K562 (cell line): ENCODE measurements around the gene RAB3C. TPM values are rescaled to one million over a fixed set of nuclear protein-coding genes. Genes with fewer than 3 reads are reported as not detected.
A peak's percentile ranks its signal among the peaks of the same experiment; 100 is the strongest.

Experiments used
- ATAC-seq: fragments of 200-7000 bp; cut with Tn5 transposase; 3 replicates; pipeline ENCODE4 v1.9.1; 2020; ENCODE audit warnings: moderate library complexity
- BruUV-seq: library from RNA; stranded (reverse); fragments of 400-500 nt; replicated peaks from 2 replicates; lab custom pipeline; 2021; lab: Mats Ljungman, UMichigan
- CTCF ChIA-PET: fragments of 300-600 bp; formaldehyde crosslinking; extraction: SDS; loops from one replicate; lab custom pipeline; 2021; ENCODE audit warnings: low intra/inter-chr PET ratio; lab: Yijun Ruan, JAX
- POLR2A ChIA-PET: fragments of 300-600, 350-650 bp; sonication (Branson Sonifier 250); formaldehyde crosslinking; extraction: SDS; loops from one replicate; lab custom pipeline; 2021; ENCODE audit warnings: antibody characterized with exemption, inconsistent platforms; lab: Yijun Ruan, JAX
- DNase-seq, 4 experiments: peaks; one replicate each; pipeline versions ENCODE4 v3.0.0 to v3.0.0-alpha.2; 2011 to 2018; ENCODE audit warnings: low spot score in 3 of 4, mixed read lengths in 3 of 4; ENCODE audit errors: extremely low read depth in 1 of 4
- FAIRE-seq: peaks from 2 replicates; lab custom pipeline; 2011; peaks lifted over from hg19 to GRCh38; lab: Jason Lieb, UNC
- H2AFZ ChIP-seq: 2 replicates; pipeline ENCODE4 v1.6.0; 2011; ENCODE audit warnings: low read depth, low read length, control low read depth, inconsistent platforms
- H3K27ac ChIP-seq: fragments of 200-600 bp; 3 replicates; pipeline ENCODE4 v1.8.0; 2011; ENCODE audit warnings: low read depth, mild to moderate bottlenecking, control low read depth, inconsistent platforms, low read length, moderate library complexity, mixed read lengths; ENCODE audit errors: extremely low read depth
- H3K27me3 ChIP-seq, 2 experiments: fragments of 300-600 bp in 1 of 2; 2 replicates in 1 of 2; 3 replicates in 1 of 2; pipeline versions ENCODE4 v1.6.0 to v1.8.0; 2011; ENCODE audit warnings: inconsistent platforms in 2 of 2, low read length in 2 of 2, mild to moderate bottlenecking in 1 of 2, mixed read lengths in 1 of 2, moderate library complexity in 1 of 2; ENCODE audit not compliant: control insufficient read depth in 2 of 2, insufficient read depth in 2 of 2
- H3K36me3 ChIP-seq: fragments of 300-600 bp; 3 replicates; pipeline ENCODE4 v1.8.0; 2011; ENCODE audit warnings: mild to moderate bottlenecking, low read length, inconsistent platforms; ENCODE audit not compliant: control insufficient read depth, insufficient read depth
- H3K4me1 ChIP-seq, 2 experiments: fragments of 200-600 bp in 1 of 2; replicated peaks in 1 of 2; 2 replicates in 1 of 2; 3 replicates in 1 of 2; pipeline versions ENCODE4 v1.5.1 to v1.8.0; 2011; ENCODE audit warnings: inconsistent platforms in 2 of 2, low read length in 2 of 2, mild to moderate bottlenecking in 1 of 2, mixed read lengths in 1 of 2, moderate library complexity in 1 of 2; ENCODE audit not compliant: control insufficient read depth in 2 of 2, insufficient read depth in 2 of 2
- H3K4me2 ChIP-seq: 2 replicates; pipeline ENCODE4 v1.6.1; 2011; ENCODE audit warnings: low read length, control low read depth, inconsistent platforms, mixed read lengths; ENCODE audit not compliant: insufficient read depth
- H3K4me3 ChIP-seq: fragments of 200-600 bp; sonication (generic), shearing (Covaris generic); 2 replicates; pipeline ENCODE4 v1.5.1; 2016; ENCODE audit warnings: control low read depth, inconsistent platforms
- H3K79me2 ChIP-seq: fragments of 200-600 bp; 3 replicates; pipeline ENCODE4 v1.8.0; 2011; ENCODE audit warnings: low read length, inconsistent platforms; ENCODE audit not compliant: control insufficient read depth, insufficient read depth
- H3K9ac ChIP-seq, 2 experiments: 2 replicates each; pipeline versions ENCODE4 v1.6.0 to v1.6.1; 2011; ENCODE audit warnings: low read depth in 2 of 2, low read length in 2 of 2, control low read depth in 1 of 2, inconsistent platforms in 1 of 2, mild to moderate bottlenecking in 1 of 2, mixed read lengths in 1 of 2; ENCODE audit not compliant: insufficient read depth in 1 of 2
- H3K9me1 ChIP-seq: one replicate; pipeline ENCODE4 v1.6.0; 2011; ENCODE audit warnings: inconsistent platforms, mild to moderate bottlenecking, low read length, moderate library complexity; ENCODE audit not compliant: control insufficient read depth, insufficient read depth
- H3K9me3 ChIP-seq: replicated peaks from 2 replicates; pipeline ENCODE4 v1.5.1; 2011; ENCODE audit warnings: low read depth, low read length, inconsistent platforms; ENCODE audit not compliant: control insufficient read depth, insufficient read depth
- H4K20me1 ChIP-seq: replicated peaks from 2 replicates; pipeline ENCODE4 v1.6.1; 2011; ENCODE audit warnings: low read length, inconsistent platforms, mixed read lengths; ENCODE audit not compliant: control insufficient read depth, insufficient read depth
- C11orf30 ChIP-seq: fragments of 450-650 bp; IDR thresholded peaks from 2 replicates; pipeline ENCODE4 v1.6.1; 2016; ENCODE audit warnings: low read depth, mild to moderate bottlenecking
- GABPB1 ChIP-seq: sonication (generic); formaldehyde crosslinking; IDR thresholded peaks from 2 replicates; pipeline ENCODE4 v1.8.0; 2022; ENCODE audit warnings: mild to moderate bottlenecking, missing genetic modification reagents
- GATA2 ChIP-seq: sonication (generic); formaldehyde crosslinking; IDR thresholded peaks from 2 replicates; pipeline ENCODE4 v1.4.0; 2020; ENCODE audit warnings: mild to moderate bottlenecking, missing genetic modification reagents
- MAFG ChIP-seq: fragments of 450-650 bp; conservative IDR thresholded peaks from 2 replicates; pipeline ENCODE4 v1.6.1; 2016; ENCODE audit warnings: missing genetic modification characterization, missing compliant biosample characterization
- NCOA2 ChIP-seq, 2 experiments: fragments of 450-650 bp; IDR thresholded peaks; 2 replicates each; pipeline ENCODE4 v1.6.1; 2018; ENCODE audit warnings: mild to moderate bottlenecking in 2 of 2, moderate library complexity in 1 of 2; ENCODE audit not compliant: partially characterized antibody in 2 of 2
- NFXL1 ChIP-seq: fragments of 450-650 bp; formaldehyde crosslinking; IDR thresholded peaks from 2 replicates; pipeline ENCODE4 v1.4.0; 2021; ENCODE audit warnings: mild to moderate bottlenecking
- PHF8 ChIP-seq: fragments of 200-600 bp; sonication (generic); IDR thresholded peaks from 2 replicates; pipeline ENCODE4 v1.6.1; 2012; ENCODE audit warnings: mixed run types, mild to moderate bottlenecking, inconsistent platforms, low read length, moderate library complexity, borderline replicate concordance
- ZNF316 ChIP-seq: fragments of 450-650 bp; IDR thresholded peaks from 2 replicates; pipeline ENCODE4 v1.6.1; 2016
- ZNF778 ChIP-seq: fragments of 450-650 bp; formaldehyde crosslinking; IDR thresholded peaks from 2 replicates; pipeline ENCODE4 v1.4.0; 2020; ENCODE audit warnings: mild to moderate bottlenecking, moderate library complexity
- WGBS: fragments of 100-300 bp; shearing (Covaris generic); methylation state at CpG from one replicate; pipeline ENCODE4 v1.1.6; 2016; ENCODE audit warnings: low coverage, mixed read lengths; ENCODE audit not compliant: insufficient coverage; ENCODE audit errors: missing lambda C conversion rate; 5-methylcytosine and 5-hydroxymethylcytosine counted together
- in situ Hi-C: fragments of 300-500 bp; cut with MboI; formaldehyde crosslinking; loops from 4 replicates; pipeline ENCODE4 v1.15.0; 2018; ENCODE audit warnings: inconsistent platforms, mixed read lengths
- intact Hi-C: fragments of 100-400 bp; cut with micrococcal nuclease; formaldehyde crosslinking; loops from 2 replicates; pipeline ENCODE4 v1.14.2; 2022
- polyA plus RNA-seq, 8 experiments: library from polyadenylated mRNA; depleted of rRNA in 4 of 8; stranded (reverse) in 5 of 8; unstranded in 3 of 8; fragments of >200 nt; fragmentation: Nextera tagmentation in 2 of 8; fragmentation: Illumina TruSeq in 1 of 8; extraction: Ambion mirVana in 2 of 8; extraction: Trizol in 1 of 8; gene quantifications; 2 replicates each; pipeline versions ENCODE4 v1.2.1 to v1.2.3, GENCODE V29; 2011 to 2014; ENCODE audit warnings: inconsistent platforms in 1 of 8, missing spikeins in 1 of 8
- total RNA-seq, 7 experiments: library from RNA; depleted of rRNA in 6 of 7; stranded (reverse); fragments of >200 nt in 6 of 7; fragmentation: Illumina TruSeq in 2 of 7; extraction: Trizol in 2 of 7; gene quantifications; 2 replicates each; pipeline versions ENCODE4 v1.2.1 to v1.2.3, GENCODE V29; 2011 to 2021; ENCODE audit warnings: low replicate concordance in 1 of 7

Gene RAB3C
- total and polyA plus RNA-seq, 9 of the 15 experiments (the other 6 are each of a cell fraction or from before 2014, with no cell fraction given), result not detected

DNA sequence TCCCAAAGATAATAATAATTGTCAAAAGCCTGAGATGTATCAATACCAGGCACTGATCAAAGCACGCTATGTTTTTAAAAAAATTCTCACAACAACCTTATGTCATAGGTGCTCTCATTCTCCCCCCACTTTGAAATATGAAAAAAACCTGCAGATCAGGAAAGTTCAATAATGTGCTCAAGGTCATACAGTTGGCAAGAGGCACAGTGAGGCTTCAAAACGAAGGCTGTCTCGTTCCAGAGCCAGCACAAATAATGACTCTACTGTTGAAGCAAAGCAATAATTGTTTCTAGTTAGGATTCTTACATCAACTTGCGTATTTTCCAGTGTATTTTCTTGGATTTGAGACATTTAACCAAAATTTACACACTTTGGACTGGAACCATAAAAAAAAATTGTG is 88.3 kb downstream of the RAB3C start:
- H4K20me1 ChIP-seq, result no peaks in the 10 kb centered on the region
- ChIA-PET POLR2A (no interaction called here), CTCF (no interaction called here)
- BruUV-seq, result no TSS peak
- H3K79me2 ChIP-seq, result no peaks in the 10 kb centered on the region
- WGBS, result 0% methylated on average over 4 of the region's 4 CpGs
- FAIRE-seq (no peak), ATAC-seq (no peak), DNase-seq (no peak)
- H3K9ac ChIP-seq, result no peak overlapping the region
- no peak overlapping the region for H3K4me3 ChIP-seq
- H3K9me3 ChIP-seq, result no peaks in the 10 kb centered on the region; the same call in 1 of the 2 replicates
- in situ Hi-C loops, result no loop called here
- no peak overlapping the region for H2AFZ ChIP-seq
- no peaks in the 10 kb centered on the region for H3K27me3 ChIP-seq
- no peak overlapping the region for H3K27ac ChIP-seq
- TF ChIP-seq NFXL1 (CRISPR knock-in tag), result no peak
- TF ChIP-seq GABPB1 (CRISPR knock-in tag), result no peak
- TF ChIP-seq PHF8, result 0 out of 2 replicates have a peak, but pooled peaks have one; percentile 10
- no peak for TF ChIP-seq GATA2 (CRISPR knock-in tag)
- TF ChIP-seq NCOA2 (IDR thresholded peaks at IDR 0.05; ENCODE audit: partially characterized antibody in 2 of 2), result no peak
- TF ChIP-seq MAFG (tag), result no peak
- no peaks in the 10 kb centered on the region for H3K4me1 ChIP-seq
- intact Hi-C loops, result no loop called here
- H3K9me1 ChIP-seq, result no peaks in the 10 kb centered on the region
- H3K36me3 ChIP-seq, result no peaks in the 10 kb centered on the region
- no peak overlapping the region for H3K4me2 ChIP-seq

GRCh38 chr5:58672521-58672920 is 89.6 kb downstream of the RAB3C start:
- intact Hi-C loops, result no loop called here
- H3K4me1 ChIP-seq, result no peaks in the 10 kb centered on the region
- no peak for ATAC-seq
- WGBS, result 3% methylated on average over 2 of the region's 2 CpGs
- no peak for FAIRE-seq
- BruUV-seq, result no TSS peak
- H3K27me3 ChIP-seq, result no peaks in the 10 kb centered on the region
- ChIA-PET POLR2A (interaction anchor here (0.6 kb wide), 1 partner anchor 17 kb away, joined by 3 read pairs; no protein-coding TSS in a partner anchor), CTCF (no interaction called here)
- H3K79me2 ChIP-seq, result no peaks in the 10 kb centered on the region
- no peaks in the 10 kb centered on the region for H3K9me1 ChIP-seq
- no peak overlapping the region for H2AFZ ChIP-seq
- no peak overlapping the region for H3K9ac ChIP-seq
- no peak overlapping the region for H3K4me2 ChIP-seq
- H3K9me3 ChIP-seq, result no peaks in the 10 kb centered on the region; the same call in 1 of the 2 replicates
- TF ChIP-seq ZNF316, result peak; percentile 66
- TF ChIP-seq MAFG (tag), result 0 out of 2 replicates have a peak, but pooled peaks have one; percentile 8
- TF ChIP-seq ZNF778, result no peak
- TF ChIP-seq C11orf30, result 0 out of 2 replicates have a peak, but pooled peaks have one; percentile 22
- H3K36me3 ChIP-seq, result no peaks in the 10 kb centered on the region
- no peaks in the 10 kb centered on the region for H4K20me1 ChIP-seq
- H3K27ac ChIP-seq, result no peak overlapping the region
- in situ Hi-C loops, result no loop called here
- DNase-seq, result no peak
- H3K4me3 ChIP-seq, result no peak overlapping the region
